HG02852 (cell line): Measurements from ENCODE around the gene LHFPL2.

Experiments used
- ATAC-seq: cut with Tn5 transposase; IDR thresholded peaks from one replicate; pipeline ENCODE4 v1.9.1; 2021; ENCODE audit warnings: mild to moderate bottlenecking, moderate library complexity; ENCODE audit not compliant: unreplicated experiment

The LHFPL2 gene

GRCh38 chr5:78526049-78526525, 122.5 kb downstream of the LHFPL2 start:
- no peak for ATAC-seq

- no peak for ATAC-seq
These were observed 125.0 kb downstream of the LHFPL2 start for GRCh38 chr5:78523314-78524193.

DNA sequence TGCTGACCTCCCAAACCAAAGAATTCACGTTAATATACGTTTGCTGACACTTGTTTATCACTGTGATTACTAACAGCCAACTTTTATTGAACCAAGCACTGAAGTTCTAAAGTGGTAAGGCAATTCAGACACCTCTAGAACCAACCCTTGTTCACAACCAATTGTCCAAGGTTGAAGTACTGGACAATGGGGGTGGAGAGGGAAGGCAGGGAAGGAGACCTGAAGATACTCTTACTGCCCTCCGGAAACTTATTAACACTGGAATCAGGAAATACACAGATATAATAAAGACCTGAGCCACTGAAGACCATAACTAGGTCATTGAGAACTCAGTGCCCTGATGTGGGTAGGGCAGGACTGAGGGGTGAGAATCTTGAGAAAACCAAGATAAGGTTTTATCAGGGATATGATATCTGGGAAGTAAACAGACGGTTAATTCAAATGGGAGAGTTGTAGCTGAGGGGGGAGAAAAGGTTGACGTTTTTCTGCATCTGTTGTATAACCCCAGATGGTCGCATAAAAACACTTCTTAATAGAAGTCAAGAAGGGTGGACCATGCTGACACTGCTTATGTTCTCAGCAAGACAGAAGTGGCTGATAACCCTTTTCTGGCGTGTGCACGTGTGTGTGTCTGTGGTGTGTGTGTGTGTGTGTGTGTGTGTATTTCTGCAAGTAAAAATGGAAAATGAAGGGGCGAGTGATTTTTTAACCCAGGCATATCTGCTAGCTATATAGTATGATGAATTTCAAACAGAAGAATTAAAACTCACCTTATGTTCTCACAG, 125.9 kb downstream of the LHFPL2 start:
- no peak for ATAC-seq

DNA sequence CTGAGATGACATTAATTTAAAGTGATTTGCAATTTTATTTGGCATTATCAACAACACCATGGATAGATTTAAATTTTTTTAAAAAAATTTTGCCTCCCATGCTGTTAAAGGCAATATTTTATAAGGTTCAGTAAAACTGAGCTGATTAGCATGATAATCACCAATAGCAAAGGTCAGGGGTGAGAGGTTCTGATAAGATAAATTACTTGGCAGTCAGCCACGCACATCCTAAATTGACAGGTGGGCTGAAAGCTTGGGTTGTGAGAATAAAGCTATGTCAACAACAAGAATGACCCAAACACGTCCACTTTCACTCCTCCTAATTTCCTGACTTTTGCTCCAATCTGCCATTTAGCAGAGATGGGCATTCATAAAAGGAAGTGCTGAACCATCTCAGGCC, 127.1 kb downstream of the LHFPL2 start:
- no peak for ATAC-seq

- no peak for ATAC-seq
These were observed 129.2 kb downstream of the LHFPL2 start for GRCh38 chr5:78519198-78519941.

- no peak for ATAC-seq
These were observed 130.0 kb downstream of the LHFPL2 start for GRCh38 chr5:78518365-78519197.

GRCh38 chr5:78515670-78516069, 132.9 kb downstream of the LHFPL2 start:
- no peak for ATAC-seq

DNA sequence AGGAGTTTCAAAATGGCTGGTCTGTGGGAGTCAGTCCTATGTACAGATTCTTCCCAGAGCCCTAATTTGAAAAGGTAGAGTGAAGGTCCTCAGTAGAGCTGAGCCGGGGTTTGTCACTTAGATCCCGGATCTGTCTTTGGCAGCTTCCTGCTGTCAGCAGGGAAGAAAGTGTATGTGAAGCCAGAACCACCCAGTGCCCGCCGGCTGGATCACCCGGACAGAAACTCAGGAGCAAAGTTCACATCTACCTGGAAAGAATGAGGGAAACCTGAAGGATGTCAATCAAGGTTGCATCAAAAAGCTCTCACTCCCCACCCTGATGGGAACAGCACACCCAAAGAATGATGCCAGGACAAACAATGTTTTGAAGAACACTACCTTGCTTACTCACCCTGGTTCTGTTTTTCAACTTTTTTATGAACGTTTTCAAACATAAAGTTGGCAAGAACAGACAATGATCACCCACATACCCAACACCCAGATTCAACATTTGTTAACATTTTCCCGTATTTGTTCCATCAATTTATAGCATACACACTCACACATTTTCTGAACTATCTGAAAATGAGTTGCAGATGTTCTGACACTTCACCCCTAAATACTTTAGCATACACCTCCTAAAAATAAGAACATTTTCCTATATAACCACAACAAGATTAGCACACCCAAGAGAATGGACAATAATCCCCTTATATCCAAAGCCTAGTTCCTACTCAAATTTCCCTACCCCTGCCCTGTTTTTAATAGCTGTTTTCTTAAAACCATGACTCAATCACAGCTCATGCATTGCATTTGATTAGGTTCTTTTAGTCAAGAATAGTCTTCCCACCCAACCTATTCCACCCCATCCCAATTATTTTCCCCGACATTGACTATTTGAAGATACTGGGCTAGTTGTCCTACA, 133.9 kb downstream of the LHFPL2 start:
- ATAC-seq = no peak

DNA sequence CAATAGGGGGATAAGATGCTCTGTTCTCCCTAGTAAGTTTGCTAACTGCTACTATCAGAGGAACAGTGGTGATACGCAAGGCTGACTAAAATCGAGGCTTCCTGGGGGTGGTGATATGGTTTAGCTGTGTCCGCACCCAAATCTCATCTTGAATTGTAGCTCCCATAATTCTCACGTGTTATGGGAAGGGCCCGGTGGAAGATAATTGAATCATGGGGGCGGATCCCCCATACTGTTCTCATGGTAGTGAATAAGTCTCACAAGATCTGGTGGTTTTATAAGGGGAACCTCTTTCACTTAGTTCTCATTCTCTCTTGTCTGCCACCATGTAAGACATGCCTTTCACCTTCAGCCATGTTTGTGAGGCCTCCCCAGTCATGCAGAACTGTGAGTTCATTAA, 135.1 kb downstream of the LHFPL2 start:
- no peak for ATAC-seq

DNA sequence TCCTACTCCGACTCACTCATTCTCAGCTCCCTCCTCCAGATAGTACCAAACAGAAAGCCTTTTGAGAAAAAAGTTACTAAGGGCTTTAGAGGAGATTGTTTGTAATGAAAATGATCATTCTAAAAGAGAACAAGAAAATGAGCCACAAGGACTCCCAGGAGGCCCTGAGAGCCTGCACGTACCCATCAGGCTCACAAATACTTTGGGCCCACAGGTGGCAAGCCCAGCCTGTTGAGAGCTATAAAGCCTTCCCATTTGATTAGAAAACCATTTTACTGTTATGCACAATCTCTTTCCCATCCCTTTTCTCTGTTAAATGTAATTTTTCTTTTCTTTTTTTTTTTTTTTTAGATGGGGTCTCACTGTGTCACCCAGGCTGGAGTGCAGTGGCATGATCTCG, 136.1 kb downstream of the LHFPL2 start:
- no peak for ATAC-seq

GRCh38 chr5:78511121-78511906, 137.3 kb downstream of the LHFPL2 start:
- no peak for ATAC-seq

- ATAC-seq = peak; percentile 79
These were observed 138.4 kb downstream of the LHFPL2 start for GRCh38 chr5:78509884-78510769.

GRCh38 chr5:78509145-78509865, 139.3 kb downstream of the LHFPL2 start:
- ATAC-seq = no peak

DNA sequence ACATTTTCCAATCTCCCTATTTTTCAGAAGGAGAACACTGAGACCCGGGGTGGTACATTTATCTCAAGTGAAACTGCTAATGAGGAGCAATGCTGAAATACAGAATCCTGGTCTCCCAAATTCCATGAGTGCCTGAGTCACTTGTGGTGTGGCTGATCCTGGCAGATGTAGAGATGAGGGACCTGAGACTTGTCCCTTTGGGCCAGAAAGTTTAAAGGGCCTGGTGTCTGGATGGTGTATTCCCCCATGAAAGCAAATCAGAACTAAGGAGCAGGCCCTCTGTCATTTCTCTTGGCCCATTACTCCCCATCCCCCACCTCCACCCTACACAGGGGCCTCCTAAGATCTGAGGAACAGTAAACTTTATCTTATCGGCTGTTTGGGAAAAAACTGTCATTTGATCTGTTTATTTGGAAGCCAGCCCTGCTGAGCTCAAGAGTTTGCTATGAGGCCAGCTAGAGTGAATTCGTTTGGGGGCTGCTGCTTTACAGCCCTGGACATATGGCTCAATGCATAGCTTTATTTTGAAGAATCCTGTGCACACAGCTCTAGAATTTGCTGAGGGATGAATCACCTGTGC, 140.3 kb downstream of the LHFPL2 start:
- ATAC-seq = no peak

DNA sequence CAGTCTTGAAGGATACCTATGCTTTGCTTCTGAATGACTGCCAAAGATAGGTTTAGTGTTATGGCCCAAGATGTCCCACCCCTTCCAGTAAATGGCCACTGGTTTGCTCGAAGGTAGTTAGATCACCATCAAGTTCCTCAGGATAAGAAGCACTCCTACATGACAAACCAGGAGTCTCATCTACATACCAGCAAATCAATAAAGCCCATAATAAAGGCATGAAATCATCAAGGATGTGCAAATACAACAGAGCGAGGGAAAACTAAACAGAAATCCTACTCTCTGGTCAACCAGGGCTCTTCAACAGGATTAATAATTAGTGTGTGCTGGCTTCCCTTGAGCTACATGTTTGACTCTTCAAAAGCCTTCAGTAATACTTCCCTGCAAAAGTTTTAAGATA, 141.0 kb downstream of the LHFPL2 start:
- no peak for ATAC-seq

GRCh38 chr5:78506261-78507024, 142.1 kb downstream of the LHFPL2 start:
- ATAC-seq = no peak
